Vein endothelial cell (primary cell): ENCODE results near the gene RFC3. TPM values are rescaled to one million over a fixed set of nuclear protein-coding genes. Genes with fewer than 3 reads are reported as not detected.

Experiments used
- small RNA-seq: library from RNA; depleted of rRNA; stranded (forward); fragments of <200 nt; gene quantifications from one replicate; pipeline ENCODE3, GENCODE V24; 2012
- total RNA-seq: library from RNA; depleted of rRNA; stranded (reverse); fragments of >200 nt; gene quantifications from 2 replicates; pipeline ENCODE4 v1.2.3, GENCODE V29; 2012

RFC3 gene
- total RNA-seq: 14.4 and 23.0 TPM in 2 replicates

GRCh38 chr13:33817901-33818706, at the start of gene RFC3:
Gene RFC3, plus strand, starts transcription at chr13:33818149. Its CDS starts 30 bp downstream, at chr13:33818179.

Small RNA genes lying within 50 kb of the gene (small RNA-seq; reads per million reads assigned to genes)
- gene RNU5A-4P: not detected
